GM23338 (cell line): ENCODE data around the gene SMAP2. TPM values are rescaled to one million over a fixed set of nuclear protein-coding genes. Genes with fewer than 3 reads are reported as not detected.

Experiments used
- ATAC-seq: fragments of 200-7000 bp; cut with Tn5 transposase; 3 replicates; pipeline ENCODE4 v1.9.1; 2020
- DNase-seq: peaks from one replicate; pipeline ENCODE4 v3.0.0-alpha.2; 2015; ENCODE audit warnings: low spot score
- H2AFZ ChIP-seq: fragments of 200-600 bp; sonication (generic); 2 replicates; pipeline ENCODE4 v1.8.0; 2016; ENCODE audit warnings: antibody characterized with exemption, mild to moderate bottlenecking, moderate library complexity
- H3F3A ChIP-seq: fragments of 200-600 bp; sonication (generic); replicated peaks from 2 replicates; pipeline ENCODE4 v1.8.0; 2017; ENCODE audit warnings: antibody characterized with exemption, mixed run types, low read depth
- H3K27ac ChIP-seq: fragments of 200-600 bp; sonication (generic); 2 replicates; pipeline ENCODE4 v1.6.1; 2016; ENCODE audit warnings: low read depth
- H3K27me3 ChIP-seq: fragments of 200-600 bp; sonication (generic); 2 replicates; pipeline ENCODE4 v1.8.0; 2016; ENCODE audit warnings: mild to moderate bottlenecking, mixed run types, moderate library complexity; ENCODE audit not compliant: insufficient read depth
- H3K36me3 ChIP-seq: fragments of 200-600 bp; sonication (generic); 2 replicates; pipeline ENCODE4 v1.8.0; 2016; ENCODE audit warnings: mild to moderate bottlenecking; ENCODE audit not compliant: insufficient read depth
- H3K4me1 ChIP-seq: fragments of 200-600 bp; sonication (generic); 2 replicates; pipeline ENCODE4 v1.8.0; 2016; ENCODE audit warnings: mild to moderate bottlenecking, moderate library complexity; ENCODE audit not compliant: insufficient read depth
- H3K4me2 ChIP-seq: fragments of 200-600 bp; sonication (generic); 2 replicates; pipeline ENCODE4 v1.7.1; 2017; ENCODE audit warnings: mixed run types
- H3K4me3 ChIP-seq: fragments of 200-600 bp; sonication (generic); 2 replicates; pipeline ENCODE4 v1.6.1; 2016; ENCODE audit warnings: mixed run types
- H3K79me2 ChIP-seq: fragments of 200-600 bp; sonication (generic); replicated peaks from 2 replicates; pipeline ENCODE4 v1.8.0; 2017; ENCODE audit warnings: mild to moderate bottlenecking; ENCODE audit not compliant: insufficient read depth
- H3K9me2 ChIP-seq: fragments of 200-600 bp; sonication (generic); 2 replicates; pipeline ENCODE4 v1.8.0; 2017; ENCODE audit not compliant: insufficient read depth
- H4K20me1 ChIP-seq: fragments of 200-600 bp; sonication (generic); replicated peaks from 2 replicates; pipeline ENCODE4 v1.8.0; 2017; ENCODE audit warnings: mild to moderate bottlenecking; ENCODE audit not compliant: insufficient read depth
- H3K27ac Mint-ChIP-seq: 2 replicates; pipeline ENCODE4 v1.8.0; 2020; ENCODE audit warnings: inconsistent platforms, mild to moderate bottlenecking, moderate library complexity, mixed read lengths
- H3K27me3 Mint-ChIP-seq: 3 replicates; pipeline ENCODE4 v1.8.0; 2022; ENCODE audit warnings: low read depth, mild to moderate bottlenecking, moderate library complexity, mixed read lengths, inconsistent platforms; ENCODE audit not compliant: insufficient read depth, poor library complexity
- H3K36me3 Mint-ChIP-seq: 3 replicates; pipeline ENCODE4 v1.8.0; 2021; ENCODE audit warnings: low read depth, mild to moderate bottlenecking, inconsistent platforms, moderate library complexity, mixed read lengths
- H3K4me1 Mint-ChIP-seq: 3 replicates; pipeline ENCODE4 v1.8.0; 2020; ENCODE audit warnings: mild to moderate bottlenecking, inconsistent platforms, mixed read lengths
- H3K4me3 Mint-ChIP-seq: 3 replicates; pipeline ENCODE4 v1.8.0; 2021; ENCODE audit warnings: moderate library complexity, mild to moderate bottlenecking, inconsistent platforms, mixed read lengths
- H3K9me3 Mint-ChIP-seq: 3 replicates; pipeline ENCODE4 v1.8.0; 2020; ENCODE audit warnings: moderate library complexity, mild to moderate bottlenecking, inconsistent platforms, mixed read lengths
- EZH2 ChIP-seq: fragments of 200-600 bp; sonication (generic); IDR thresholded peaks from one replicate; pipeline ENCODE4 v1.8.0; 2017; ENCODE audit warnings: antibody characterized with exemption, mild to moderate bottlenecking, low read depth; ENCODE audit not compliant: unreplicated experiment
- POLR2AphosphoS5 ChIP-seq: IDR thresholded peaks from 2 replicates; pipeline ENCODE4 v1.6.1; 2016; ENCODE audit warnings: antibody characterized with exemption, low read depth
- STAT1 ChIP-seq: IDR thresholded peaks from one replicate; pipeline ENCODE4 v1.6.1; 2016; ENCODE audit warnings: antibody characterized with exemption; ENCODE audit not compliant: unreplicated experiment
- ZNF114 ChIP-seq: fragments of 250-450 bp; sonication (Bioruptor Pico); IDR thresholded peaks from 2 replicates; pipeline ENCODE4 v1.5.0; 2020; ENCODE audit warnings: mild to moderate bottlenecking, moderate library complexity
- polyA plus RNA-seq: library from polyadenylated mRNA; unstranded; fragments of >200 nt; fragmentation: Nextera tagmentation; extraction: Ambion mirVana; gene quantifications from 2 replicates; pipeline ENCODE4 v1.2.1, GENCODE V29; 2016
- total RNA-seq: library from RNA; depleted of rRNA; stranded (reverse); fragments of >200 nt; shearing (Covaris generic); gene quantifications from 2 replicates; pipeline ENCODE4 v1.2.3, GENCODE V29; 2014
- TF ChIP-seq, protein P1 (sequence below): IDR thresholded peaks from 2 replicates; pipeline ENCODE4 v1.6.1; 2016; ENCODE audit warnings: antibody characterized with exemption
- TF ChIP-seq, protein P2 (sequence below): fragments of 250-450 bp; sonication (Bioruptor Pico); IDR thresholded peaks from 2 replicates; pipeline ENCODE4 v1.5.0; 2020; ENCODE audit warnings: mild to moderate bottlenecking, moderate library complexity
- TF ChIP-seq, protein P3 (sequence below): IDR thresholded peaks from one replicate; pipeline ENCODE4 v1.6.1; 2018; ENCODE audit warnings: antibody characterized with exemption; ENCODE audit not compliant: unreplicated experiment

The SMAP2 gene
- total and polyA plus RNA-seq, 2 experiments from 2014 or later, result 2.9 to 4.8 TPM

- DNase-seq, result no peak
- Histone ChIP-seq H4K20me1 (no peaks in the 10 kb centered on the region), H3K9me2 (no peaks in the 10 kb centered on the region), H2AFZ (no peak overlapping the region), H3K36me3 (no peaks in the 10 kb centered on the region), H3F3A (no peaks in the 10 kb centered on the region), H3K27me3 (no peaks in the 10 kb centered on the region), H3K4me1 (no peaks in the 10 kb centered on the region), H3K79me2 (no peaks in the 10 kb centered on the region), H3K27ac (no peak overlapping the region), H3K4me3 (no peak overlapping the region), H3K4me2 (no peak overlapping the region)
- Mint-ChIP-seq H3K27ac (no peak overlapping the region), H3K36me3 (no peaks in the 10 kb centered on the region), H3K9me3 (no peaks in the 10 kb centered on the region), H3K27me3 (no peaks in the 10 kb centered on the region), H3K4me3 (no peak overlapping the region), H3K4me1 (no peaks in the 10 kb centered on the region)
- ATAC-seq, result no peak
- TF ChIP-seq POLR2AphosphoS5 (no peak), ZNF114 (CRISPR knock-in tag) (no peak), STAT1 (no peak), EZH2 (no peak)
- TF ChIP-seq, protein P1, sequence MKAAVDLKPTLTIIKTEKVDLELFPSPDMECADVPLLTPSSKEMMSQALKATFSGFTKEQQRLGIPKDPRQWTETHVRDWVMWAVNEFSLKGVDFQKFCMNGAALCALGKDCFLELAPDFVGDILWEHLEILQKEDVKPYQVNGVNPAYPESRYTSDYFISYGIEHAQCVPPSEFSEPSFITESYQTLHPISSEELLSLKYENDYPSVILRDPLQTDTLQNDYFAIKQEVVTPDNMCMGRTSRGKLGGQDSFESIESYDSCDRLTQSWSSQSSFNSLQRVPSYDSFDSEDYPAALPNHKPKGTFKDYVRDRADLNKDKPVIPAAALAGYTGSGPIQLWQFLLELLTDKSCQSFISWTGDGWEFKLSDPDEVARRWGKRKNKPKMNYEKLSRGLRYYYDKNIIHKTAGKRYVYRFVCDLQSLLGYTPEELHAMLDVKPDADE, result no peak
- TF ChIP-seq, protein P2, sequence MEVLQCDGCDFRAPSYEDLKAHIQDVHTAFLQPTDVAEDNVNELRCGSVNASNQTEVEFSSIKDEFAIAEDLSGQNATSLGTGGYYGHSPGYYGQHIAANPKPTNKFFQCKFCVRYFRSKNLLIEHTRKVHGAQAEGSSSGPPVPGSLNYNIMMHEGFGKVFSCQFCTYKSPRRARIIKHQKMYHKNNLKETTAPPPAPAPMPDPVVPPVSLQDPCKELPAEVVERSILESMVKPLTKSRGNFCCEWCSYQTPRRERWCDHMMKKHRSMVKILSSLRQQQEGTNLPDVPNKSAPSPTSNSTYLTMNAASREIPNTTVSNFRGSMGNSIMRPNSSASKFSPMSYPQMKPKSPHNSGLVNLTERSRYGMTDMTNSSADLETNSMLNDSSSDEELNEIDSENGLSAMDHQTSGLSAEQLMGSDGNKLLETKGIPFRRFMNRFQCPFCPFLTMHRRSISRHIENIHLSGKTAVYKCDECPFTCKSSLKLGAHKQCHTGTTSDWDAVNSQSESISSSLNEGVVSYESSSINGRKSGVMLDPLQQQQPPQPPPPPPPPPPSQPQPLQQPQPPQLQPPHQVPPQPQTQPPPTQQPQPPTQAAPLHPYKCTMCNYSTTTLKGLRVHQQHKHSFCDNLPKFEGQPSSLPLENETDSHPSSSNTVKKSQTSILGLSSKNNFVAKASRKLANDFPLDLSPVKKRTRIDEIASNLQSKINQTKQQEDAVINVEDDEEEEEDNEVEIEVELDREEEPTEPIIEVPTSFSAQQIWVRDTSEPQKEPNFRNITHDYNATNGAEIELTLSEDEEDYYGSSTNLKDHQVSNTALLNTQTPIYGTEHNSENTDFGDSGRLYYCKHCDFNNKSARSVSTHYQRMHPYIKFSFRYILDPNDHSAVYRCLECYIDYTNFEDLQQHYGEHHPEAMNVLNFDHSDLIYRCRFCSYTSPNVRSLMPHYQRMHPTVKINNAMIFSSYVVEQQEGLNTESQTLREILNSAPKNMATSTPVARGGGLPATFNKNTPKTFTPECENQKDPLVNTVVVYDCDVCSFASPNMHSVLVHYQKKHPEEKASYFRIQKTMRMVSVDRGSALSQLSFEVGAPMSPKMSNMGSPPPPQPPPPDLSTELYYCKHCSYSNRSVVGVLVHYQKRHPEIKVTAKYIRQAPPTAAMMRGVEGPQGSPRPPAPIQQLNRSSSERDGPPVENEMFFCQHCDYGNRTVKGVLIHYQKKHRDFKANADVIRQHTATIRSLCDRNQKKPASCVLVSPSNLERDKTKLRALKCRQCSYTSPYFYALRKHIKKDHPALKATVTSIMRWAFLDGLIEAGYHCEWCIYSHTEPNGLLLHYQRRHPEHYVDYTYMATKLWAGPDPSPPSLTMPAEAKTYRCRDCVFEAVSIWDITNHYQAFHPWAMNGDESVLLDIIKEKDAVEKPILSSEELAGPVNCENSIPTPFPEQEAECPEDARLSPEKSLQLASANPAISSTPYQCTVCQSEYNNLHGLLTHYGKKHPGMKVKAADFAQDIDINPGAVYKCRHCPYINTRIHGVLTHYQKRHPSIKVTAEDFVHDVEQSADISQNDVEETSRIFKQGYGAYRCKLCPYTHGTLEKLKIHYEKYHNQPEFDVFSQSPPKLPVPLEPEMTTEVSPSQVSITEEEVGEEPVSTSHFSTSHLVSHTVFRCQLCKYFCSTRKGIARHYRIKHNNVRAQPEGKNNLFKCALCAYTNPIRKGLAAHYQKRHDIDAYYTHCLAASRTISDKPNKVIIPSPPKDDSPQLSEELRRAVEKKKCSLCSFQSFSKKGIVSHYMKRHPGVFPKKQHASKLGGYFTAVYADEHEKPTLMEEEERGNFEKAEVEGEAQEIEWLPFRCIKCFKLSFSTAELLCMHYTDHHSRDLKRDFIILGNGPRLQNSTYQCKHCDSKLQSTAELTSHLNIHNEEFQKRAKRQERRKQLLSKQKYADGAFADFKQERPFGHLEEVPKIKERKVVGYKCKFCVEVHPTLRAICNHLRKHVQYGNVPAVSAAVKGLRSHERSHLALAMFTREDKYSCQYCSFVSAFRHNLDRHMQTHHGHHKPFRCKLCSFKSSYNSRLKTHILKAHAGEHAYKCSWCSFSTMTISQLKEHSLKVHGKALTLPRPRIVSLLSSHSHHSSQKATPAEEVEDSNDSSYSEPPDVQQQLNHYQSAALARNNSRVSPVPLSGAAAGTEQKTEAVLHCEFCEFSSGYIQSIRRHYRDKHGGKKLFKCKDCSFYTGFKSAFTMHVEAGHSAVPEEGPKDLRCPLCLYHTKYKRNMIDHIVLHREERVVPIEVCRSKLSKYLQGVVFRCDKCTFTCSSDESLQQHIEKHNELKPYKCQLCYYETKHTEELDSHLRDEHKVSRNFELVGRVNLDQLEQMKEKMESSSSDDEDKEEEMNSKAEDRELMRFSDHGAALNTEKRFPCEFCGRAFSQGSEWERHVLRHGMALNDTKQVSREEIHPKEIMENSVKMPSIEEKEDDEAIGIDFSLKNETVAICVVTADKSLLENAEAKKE (CRISPR knock-in tag), result no peak
- TF ChIP-seq, protein P3, sequence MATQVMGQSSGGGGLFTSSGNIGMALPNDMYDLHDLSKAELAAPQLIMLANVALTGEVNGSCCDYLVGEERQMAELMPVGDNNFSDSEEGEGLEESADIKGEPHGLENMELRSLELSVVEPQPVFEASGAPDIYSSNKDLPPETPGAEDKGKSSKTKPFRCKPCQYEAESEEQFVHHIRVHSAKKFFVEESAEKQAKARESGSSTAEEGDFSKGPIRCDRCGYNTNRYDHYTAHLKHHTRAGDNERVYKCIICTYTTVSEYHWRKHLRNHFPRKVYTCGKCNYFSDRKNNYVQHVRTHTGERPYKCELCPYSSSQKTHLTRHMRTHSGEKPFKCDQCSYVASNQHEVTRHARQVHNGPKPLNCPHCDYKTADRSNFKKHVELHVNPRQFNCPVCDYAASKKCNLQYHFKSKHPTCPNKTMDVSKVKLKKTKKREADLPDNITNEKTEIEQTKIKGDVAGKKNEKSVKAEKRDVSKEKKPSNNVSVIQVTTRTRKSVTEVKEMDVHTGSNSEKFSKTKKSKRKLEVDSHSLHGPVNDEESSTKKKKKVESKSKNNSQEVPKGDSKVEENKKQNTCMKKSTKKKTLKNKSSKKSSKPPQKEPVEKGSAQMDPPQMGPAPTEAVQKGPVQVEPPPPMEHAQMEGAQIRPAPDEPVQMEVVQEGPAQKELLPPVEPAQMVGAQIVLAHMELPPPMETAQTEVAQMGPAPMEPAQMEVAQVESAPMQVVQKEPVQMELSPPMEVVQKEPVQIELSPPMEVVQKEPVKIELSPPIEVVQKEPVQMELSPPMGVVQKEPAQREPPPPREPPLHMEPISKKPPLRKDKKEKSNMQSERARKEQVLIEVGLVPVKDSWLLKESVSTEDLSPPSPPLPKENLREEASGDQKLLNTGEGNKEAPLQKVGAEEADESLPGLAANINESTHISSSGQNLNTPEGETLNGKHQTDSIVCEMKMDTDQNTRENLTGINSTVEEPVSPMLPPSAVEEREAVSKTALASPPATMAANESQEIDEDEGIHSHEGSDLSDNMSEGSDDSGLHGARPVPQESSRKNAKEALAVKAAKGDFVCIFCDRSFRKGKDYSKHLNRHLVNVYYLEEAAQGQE, result no peak
Measured at GRCh38 chr1:40435876-40436275, 62.3 kb downstream of the SMAP2 start.
